ENCODE measurements around the gene PTF1A.

DNA sequence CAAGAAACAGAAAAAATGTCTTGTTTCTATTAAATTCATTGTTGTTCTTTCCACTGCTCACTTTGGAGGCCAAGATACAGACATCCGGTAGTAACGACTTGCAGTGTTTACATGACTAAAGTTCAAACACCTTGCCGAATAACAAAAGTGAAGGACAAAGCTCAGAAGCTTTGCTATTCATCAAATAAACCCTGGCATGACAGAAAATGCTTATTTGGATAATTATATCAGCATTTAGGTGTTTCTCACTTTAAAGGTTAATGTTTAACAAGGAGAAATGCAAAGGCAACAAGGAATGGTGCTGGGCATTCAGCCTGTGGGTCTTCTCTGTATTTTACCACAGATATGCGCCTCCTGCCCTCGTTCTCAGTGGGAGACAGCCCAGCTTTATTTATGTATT is 5.4 kb upstream of the PTF1A start:
- TF ChIP-seq GATA3 (IDR thresholded peaks at IDR 0.05; ENCODE audit: low read depth, low read length) = no peak
- no peak for TF ChIP-seq GATA2 (IDR thresholded peaks at IDR 0.05; ENCODE audit: low read depth, low read length)

Measured in SH-SY5Y (cell line).